ENCODE data around the gene TXNL1. TPM values are rescaled to one million over a fixed set of nuclear protein-coding genes. Genes with fewer than 3 reads are reported as not detected.

TXNL1 gene
- total RNA-seq, 1 donor from 2014 or later, result 128 TPM

GRCh38 chr18:56560992-56561391, 77.4 kb downstream of the TXNL1 start:
- peaks cover 12% of the 10 kb centered on the region for H3F3A ChIP-seq (ENCODE audit: low read depth)
- H3K4me2 ChIP-seq, result no peak overlapping the region
- H3K27ac ChIP-seq, result no peak overlapping the region
- H3K9me3 ChIP-seq (ENCODE audit: low read depth), result no peaks in the 10 kb centered on the region
- H3K4me1 ChIP-seq, result peaks cover 9% of the 10 kb centered on the region
- H3K27me3 Mint-ChIP-seq (ENCODE audit: insufficient read depth, low read depth), result peaks cover 2% of the 10 kb centered on the region
- no peak for DNase-seq (ENCODE audit: low spot score)
- H3K4me3 ChIP-seq, result no peak overlapping the region
- no peak overlapping the region for H2AFZ ChIP-seq (replicated peaks)
- H3K9me3 Mint-ChIP-seq, result no peaks in the 10 kb centered on the region
- H3K79me2 ChIP-seq (ENCODE audit: low read depth), result no peaks in the 10 kb centered on the region
- TF ChIP-seq CTCF (IDR thresholded peaks at IDR 0.05) (no peak), EZH2phosphoT487 (IDR thresholded peaks at IDR 0.05) (no peak), EZH2 (IDR thresholded peaks at IDR 0.05) (no peak)
- H3K4me3 Mint-ChIP-seq, result no peak overlapping the region
- H4K20me1 ChIP-seq (ENCODE audit: low read depth), result no peaks in the 10 kb centered on the region
- H3K9ac ChIP-seq, result no peak overlapping the region
- H3K36me3 Mint-ChIP-seq, result no peaks in the 10 kb centered on the region
- peaks cover 16% of the 10 kb centered on the region for H3K4me1 Mint-ChIP-seq
- H3K27ac Mint-ChIP-seq, result no peak overlapping the region
- no peaks in the 10 kb centered on the region for H3K36me3 ChIP-seq
- H3K27me3 ChIP-seq, result no peaks in the 10 kb centered on the region

GRCh38 chr18:56559044-56559443, 79.3 kb downstream of the TXNL1 start:
- Histone ChIP-seq H3K36me3 (no peaks in the 10 kb centered on the region), H2AFZ (replicated peaks) (no peak overlapping the region), H3K27me3 (no peaks in the 10 kb centered on the region), H3K9ac (no peak overlapping the region), H3K79me2 (ENCODE audit: low read depth) (no peaks in the 10 kb centered on the region), H4K20me1 (ENCODE audit: low read depth) (no peaks in the 10 kb centered on the region), H3F3A (ENCODE audit: low read depth) (peaks cover 11% of the 10 kb centered on the region), H3K4me1 (peaks cover 4% of the 10 kb centered on the region), H3K4me2 (no peak overlapping the region), H3K4me3 (no peak overlapping the region), H3K27ac (no peak overlapping the region), H3K9me3 (ENCODE audit: low read depth) (no peaks in the 10 kb centered on the region)
- Mint-ChIP-seq H3K9me3 (peaks cover 7% of the 10 kb centered on the region), H3K36me3 (no peaks in the 10 kb centered on the region), H3K27me3 (ENCODE audit: insufficient read depth, low read depth) (peaks cover 2% of the 10 kb centered on the region), H3K4me3 (no peak overlapping the region), H3K27ac (no peak overlapping the region), H3K4me1 (peaks cover 7% of the 10 kb centered on the region)
- no peak for DNase-seq (ENCODE audit: low spot score)
- TF ChIP-seq EZH2 (IDR thresholded peaks at IDR 0.05) (no peak), CTCF (IDR thresholded peaks at IDR 0.05) (no peak), EZH2phosphoT487 (IDR thresholded peaks at IDR 0.05) (no peak)

GRCh38 chr18:56556907-56557306, 81.5 kb downstream of the TXNL1 start:
- Histone ChIP-seq H3K27ac (no peak overlapping the region), H3K36me3 (no peaks in the 10 kb centered on the region), H3K4me1 (peaks cover 14% of the 10 kb centered on the region), H3K79me2 (ENCODE audit: low read depth) (no peaks in the 10 kb centered on the region), H3K4me3 (no peak overlapping the region), H3K27me3 (no peaks in the 10 kb centered on the region), H3K9me3 (ENCODE audit: low read depth) (no peaks in the 10 kb centered on the region), H3F3A (ENCODE audit: low read depth) (no peaks in the 10 kb centered on the region), H2AFZ (replicated peaks) (no peak overlapping the region), H4K20me1 (ENCODE audit: low read depth) (no peaks in the 10 kb centered on the region), H3K4me2 (no peak overlapping the region), H3K9ac (no peak overlapping the region)
- Mint-ChIP-seq H3K9me3 (peaks cover 7% of the 10 kb centered on the region), H3K27me3 (ENCODE audit: insufficient read depth, low read depth) (peaks cover 2% of the 10 kb centered on the region), H3K36me3 (no peaks in the 10 kb centered on the region), H3K4me3 (no peak overlapping the region), H3K27ac (no peak overlapping the region), H3K4me1 (peaks cover 11% of the 10 kb centered on the region)
- TF ChIP-seq EZH2phosphoT487 (IDR thresholded peaks at IDR 0.05) (no peak), CTCF (IDR thresholded peaks at IDR 0.05) (no peak), EZH2 (IDR thresholded peaks at IDR 0.05) (no peak)
- no peak for DNase-seq (ENCODE audit: low spot score)
